ENCODE results near the gene PLVAP. TPM values are rescaled to one million over a fixed set of nuclear protein-coding genes. Genes with fewer than 3 reads are reported as not detected.
A peak's percentile ranks its signal among the peaks of the same experiment; 100 is the strongest.

Gene PLVAP
- total and polyA plus RNA-seq, 9 of the 15 experiments (the other 6 are each of a cell fraction or from before 2014, with no cell fraction given), result 0.09 to 0.84 (median 0.51) TPM; not detected in 4

- Histone ChIP-seq H3K4me1 (replicated peaks in 1 of 2; ENCODE audit: control insufficient read depth in 2 of 2, insufficient read depth in 2 of 2, low read length in 2 of 2) (peaks cover 0 to 11% of the 10 kb centered on the region in 2 experiments; a peak in 1 of 5 replicates), H3K4me2 (ENCODE audit: insufficient read depth, low read length) (no peak overlapping the region), H3K9ac (ENCODE audit: insufficient read depth in 1 of 2, low read depth in 2 of 2, low read length in 2 of 2) (no peak overlapping the region), H3K4me3 (no peak overlapping the region), H3K36me3 (ENCODE audit: control insufficient read depth, insufficient read depth, low read length) (no peaks in the 10 kb centered on the region), H3K9me3 (replicated peaks; ENCODE audit: control insufficient read depth, insufficient read depth, low read depth, low read length) (no peaks in the 10 kb centered on the region), H3K27me3 (ENCODE audit: control insufficient read depth in 2 of 2, insufficient read depth in 2 of 2, low read length in 2 of 2) (peaks cover 14 to 50% of the 10 kb centered on the region in 2 experiments; a peak in 4 of 5 replicates), H2AFZ (ENCODE audit: low read depth, low read length) (no peak overlapping the region), H3K9me1 (ENCODE audit: control insufficient read depth, insufficient read depth, low read length) (no peaks in the 10 kb centered on the region), H4K20me1 (replicated peaks; ENCODE audit: control insufficient read depth, insufficient read depth, low read length) (0 out of 2 replicates have a peak, but pooled peaks cover 3% of the 10 kb centered on the region), H3K27ac (ENCODE audit: extremely low read depth, low read depth, low read length) (no peak overlapping the region), H3K79me2 (ENCODE audit: control insufficient read depth, insufficient read depth, low read length) (no peaks in the 10 kb centered on the region)
- in situ Hi-C loops (cut with MboI) (no loop called here), intact Hi-C loops (cut with micrococcal nuclease) (no loop called here)
- no peak for FAIRE-seq
- DNase-seq (ENCODE audit: extremely low read depth in 1 of 4, low spot score in 3 of 4), result no peak
- 14% methylated on average over 5 of the region's 14 CpGs for WGBS (ENCODE audit: insufficient coverage, low coverage, missing lambda C conversion rate)
- ChIA-PET CTCF (ENCODE audit: low intra/inter-chr PET ratio) (no interaction called here), POLR2A (interaction anchor here (0.7 to 1.3 kb wide), 2 partner anchors 26 to 663 kb away, joined by 3 to 6 read pairs; no protein-coding TSS in a partner anchor)
- ATAC-seq, result peak; percentile 45; the same call in 2 of the 3 replicates
- no TSS peak for BruUV-seq (replicated peaks)
- no peak for TF ChIP-seq ZNF316 (IDR thresholded peaks at IDR 0.05)
- TF ChIP-seq ZEB2 (IDR thresholded peaks at IDR 0.05), result no peak
- peak; percentile 47 for TF ChIP-seq ZFP36 (IDR thresholded peaks at IDR 0.05; ENCODE audit: low read depth, low read length, partially characterized antibody)
- TF ChIP-seq SIN3B (IDR thresholded peaks at IDR 0.05; ENCODE audit: low read depth), result no peak
- no peak for TF ChIP-seq KLF1 (tag; IDR thresholded peaks at IDR 0.05)
- TF ChIP-seq ZNF318 (IDR thresholded peaks at IDR 0.05; ENCODE audit: borderline replicate concordance in 1 of 2, low read depth in 1 of 2), result no peak
Observed at GRCh38 chr19:17352608-17353280, 24.4 kb downstream of the PLVAP start.

All from K562 (cell line).